GM18499 (cell line): ENCODE measurements around the gene EPHB6.

Experiments
- ATAC-seq: cut with Tn5 transposase; IDR thresholded peaks from one replicate; pipeline ENCODE4 v1.9.1; 2021; ENCODE audit warnings: moderate number of reproducible peaks; ENCODE audit not compliant: insufficient read depth, unreplicated experiment

Gene EPHB6

GRCh38 chr7:142863891-142864685 lies 9.2 kb downstream of the EPHB6 start:
- ATAC-seq = no peak

- ATAC-seq = no peak
Measured at GRCh38 chr7:142864980-142865747, 10.3 kb downstream of the EPHB6 start.

- ATAC-seq = no peak
Measured at GRCh38 chr7:142865766-142866165, 10.9 kb downstream of the EPHB6 start.

DNA sequence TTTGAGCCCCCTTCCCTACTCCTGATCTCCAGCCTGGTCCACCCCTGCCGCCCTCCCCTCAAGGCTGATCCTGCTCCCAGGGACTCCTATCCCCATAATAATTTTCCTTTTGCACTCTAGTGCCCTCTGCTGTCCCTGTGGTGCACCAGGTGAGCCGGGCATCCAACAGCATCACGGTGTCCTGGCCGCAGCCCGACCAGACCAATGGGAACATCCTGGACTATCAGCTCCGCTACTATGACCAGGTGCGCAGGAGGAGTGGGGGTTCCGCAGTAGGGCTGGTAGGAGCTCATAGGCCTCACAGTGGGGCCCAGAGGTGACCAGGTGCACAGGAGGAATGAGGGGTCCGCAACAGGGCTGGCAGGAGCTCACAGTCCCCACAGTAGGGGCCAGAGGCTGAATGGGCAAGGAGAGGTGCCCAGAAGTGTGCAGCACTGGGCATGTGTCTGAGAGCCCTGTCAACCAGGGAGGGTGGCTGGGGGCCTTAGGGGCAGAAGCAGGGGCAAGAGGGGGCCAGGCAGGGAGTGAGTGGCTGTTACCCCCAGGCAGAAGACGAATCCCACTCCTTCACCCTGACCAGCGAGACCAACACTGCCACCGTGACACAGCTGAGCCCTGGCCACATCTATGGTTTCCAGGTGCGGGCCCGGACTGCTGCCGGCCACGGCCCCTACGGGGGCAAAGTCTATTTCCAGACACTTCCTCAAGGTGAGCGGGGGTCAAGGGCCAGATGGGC lies 11.7 kb downstream of the EPHB6 start:
- no peak for ATAC-seq

DNA sequence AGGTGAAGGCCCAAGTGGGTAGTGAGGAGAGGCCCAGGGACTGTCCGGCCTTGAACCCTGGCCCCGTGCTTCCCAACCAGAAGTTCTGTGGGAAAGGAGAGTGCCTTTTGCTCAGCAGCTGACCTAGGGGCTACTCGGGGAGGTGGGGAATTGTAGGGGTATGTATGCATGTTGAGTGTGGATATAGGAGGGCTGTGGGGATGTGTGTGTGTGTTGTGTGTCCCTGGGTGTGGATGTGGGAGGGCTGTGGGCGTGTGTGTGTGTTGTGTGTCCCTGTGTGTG lies 12.2 kb downstream of the EPHB6 start:
- no peak for ATAC-seq

DNA sequence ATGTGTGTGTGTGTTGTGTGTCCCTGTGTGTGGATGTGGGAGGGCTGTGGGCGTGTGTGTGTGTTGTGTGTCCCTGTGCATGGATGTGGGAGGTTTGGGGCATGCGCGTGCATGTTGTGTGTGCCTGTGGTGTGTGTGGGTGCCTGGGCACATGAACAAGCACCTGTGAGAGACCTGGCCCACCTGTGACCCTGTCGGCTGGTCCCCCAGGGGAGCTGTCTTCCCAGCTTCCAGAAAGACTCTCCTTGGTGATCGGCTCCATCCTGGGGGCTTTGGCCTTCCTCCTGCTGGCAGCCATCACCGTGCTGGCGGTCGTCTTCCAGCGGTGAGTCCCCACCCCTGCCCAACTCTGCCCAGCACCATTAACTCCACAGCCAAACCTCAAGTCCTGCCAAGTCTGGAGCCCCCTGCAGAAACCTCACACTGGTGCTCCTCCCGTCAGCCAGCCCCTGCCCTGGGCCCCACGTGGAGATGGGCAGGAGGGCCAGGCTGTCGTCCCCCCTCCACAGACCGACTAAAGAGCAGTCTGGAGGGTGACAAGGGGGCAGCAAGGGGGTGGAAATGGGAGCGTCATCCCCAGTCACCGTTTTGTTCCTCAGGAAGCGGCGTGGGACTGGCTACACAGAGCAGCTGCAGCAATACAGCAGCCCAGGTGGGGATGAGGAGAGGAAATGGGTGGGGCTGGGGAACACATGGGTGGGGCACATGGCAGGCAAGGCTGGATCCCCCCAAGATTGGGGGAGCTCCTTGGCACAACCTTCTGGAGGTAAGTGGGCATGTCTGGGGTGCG lies 12.7 kb downstream of the EPHB6 start:
- no peak for ATAC-seq

DNA sequence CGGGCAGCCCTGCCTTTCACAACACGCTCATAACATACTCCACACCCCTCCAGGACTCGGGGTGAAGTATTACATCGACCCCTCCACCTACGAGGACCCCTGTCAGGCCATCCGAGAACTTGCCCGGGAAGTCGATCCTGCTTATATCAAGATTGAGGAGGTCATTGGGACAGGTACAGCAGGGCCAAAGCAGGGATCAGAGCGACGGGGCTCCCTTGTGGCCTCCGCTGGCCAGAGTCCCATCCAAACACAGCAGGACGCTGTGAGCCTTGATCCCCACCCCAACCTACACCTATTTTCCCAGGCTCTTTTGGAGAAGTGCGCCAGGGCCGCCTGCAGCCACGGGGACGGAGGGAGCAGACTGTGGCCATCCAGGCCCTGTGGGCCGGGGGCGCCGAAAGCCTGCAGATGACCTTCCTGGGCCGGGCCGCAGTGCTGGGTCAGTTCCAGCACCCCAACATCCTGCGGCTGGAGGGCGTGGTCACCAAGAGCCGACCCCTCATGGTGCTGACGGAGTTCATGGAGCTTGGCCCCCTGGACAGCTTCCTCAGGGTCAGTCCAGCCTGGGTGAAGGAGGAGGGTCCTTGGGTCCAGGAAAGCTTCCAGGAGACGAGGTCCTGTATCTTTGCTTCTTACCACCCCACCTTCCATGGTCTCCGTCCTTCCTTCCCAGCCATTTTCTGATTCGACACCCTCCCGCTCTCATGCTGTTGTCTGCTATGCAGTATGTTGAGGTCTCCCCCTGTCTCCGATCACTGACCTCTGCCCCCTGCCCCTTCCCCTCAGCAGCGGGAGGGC lies 13.5 kb downstream of the EPHB6 start:
- no peak for ATAC-seq

DNA sequence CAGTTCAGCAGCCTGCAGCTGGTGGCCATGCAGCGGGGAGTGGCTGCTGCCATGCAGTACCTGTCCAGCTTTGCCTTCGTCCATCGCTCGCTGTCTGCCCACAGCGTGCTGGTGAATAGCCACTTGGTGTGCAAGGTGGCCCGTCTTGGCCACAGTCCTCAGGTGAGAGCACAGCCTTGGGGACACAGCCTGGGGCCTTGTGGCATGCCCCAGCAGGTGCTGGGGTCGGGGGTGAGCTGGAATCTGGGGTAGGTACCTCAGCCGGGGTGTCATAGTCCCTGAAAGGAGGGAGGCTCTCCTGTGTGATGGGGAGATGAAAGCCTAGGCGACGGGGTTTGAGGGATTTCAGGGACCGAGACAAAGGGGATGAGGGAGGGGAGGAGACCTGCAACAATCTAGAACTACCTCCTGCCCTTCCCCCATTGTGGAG lies 14.1 kb downstream of the EPHB6 start:
- no peak for ATAC-seq

DNA sequence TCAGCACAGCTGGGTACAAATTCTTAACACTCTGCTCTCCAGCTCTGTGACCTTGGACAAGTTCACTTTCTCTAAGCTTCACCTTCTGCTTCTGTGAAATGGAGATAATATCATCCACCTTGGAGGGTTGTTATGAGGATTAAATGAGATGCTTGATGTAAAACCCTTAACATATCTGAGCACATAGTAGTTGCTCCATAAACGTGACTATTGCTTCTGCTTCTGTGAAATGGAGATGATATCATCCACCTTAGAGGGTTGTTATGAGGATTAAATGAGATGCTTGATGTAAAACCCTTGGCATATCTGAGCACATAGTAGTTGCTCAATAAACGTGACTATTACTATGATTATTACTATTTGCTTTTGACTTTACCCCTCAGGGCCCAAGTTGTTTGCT lies 14.6 kb downstream of the EPHB6 start:
- ATAC-seq = no peak

DNA sequence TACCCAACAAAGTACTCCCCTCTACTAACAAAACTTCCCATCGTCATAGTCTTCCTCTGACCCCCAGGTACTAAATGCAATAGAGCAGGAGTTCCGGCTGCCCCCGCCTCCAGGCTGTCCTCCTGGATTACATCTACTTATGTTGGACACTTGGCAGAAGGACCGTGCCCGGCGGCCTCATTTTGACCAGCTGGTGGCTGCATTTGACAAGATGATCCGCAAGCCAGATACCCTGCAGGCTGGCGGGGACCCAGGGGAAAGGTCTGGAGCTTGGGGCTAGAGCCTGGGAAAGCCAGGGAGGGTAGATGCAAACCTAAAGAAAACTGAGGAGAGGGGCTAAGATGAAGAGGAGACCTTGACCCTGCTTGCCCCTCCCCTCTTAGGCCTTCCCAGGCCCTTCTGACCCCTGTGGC lies 15.3 kb downstream of the EPHB6 start:
- no peak for ATAC-seq

DNA sequence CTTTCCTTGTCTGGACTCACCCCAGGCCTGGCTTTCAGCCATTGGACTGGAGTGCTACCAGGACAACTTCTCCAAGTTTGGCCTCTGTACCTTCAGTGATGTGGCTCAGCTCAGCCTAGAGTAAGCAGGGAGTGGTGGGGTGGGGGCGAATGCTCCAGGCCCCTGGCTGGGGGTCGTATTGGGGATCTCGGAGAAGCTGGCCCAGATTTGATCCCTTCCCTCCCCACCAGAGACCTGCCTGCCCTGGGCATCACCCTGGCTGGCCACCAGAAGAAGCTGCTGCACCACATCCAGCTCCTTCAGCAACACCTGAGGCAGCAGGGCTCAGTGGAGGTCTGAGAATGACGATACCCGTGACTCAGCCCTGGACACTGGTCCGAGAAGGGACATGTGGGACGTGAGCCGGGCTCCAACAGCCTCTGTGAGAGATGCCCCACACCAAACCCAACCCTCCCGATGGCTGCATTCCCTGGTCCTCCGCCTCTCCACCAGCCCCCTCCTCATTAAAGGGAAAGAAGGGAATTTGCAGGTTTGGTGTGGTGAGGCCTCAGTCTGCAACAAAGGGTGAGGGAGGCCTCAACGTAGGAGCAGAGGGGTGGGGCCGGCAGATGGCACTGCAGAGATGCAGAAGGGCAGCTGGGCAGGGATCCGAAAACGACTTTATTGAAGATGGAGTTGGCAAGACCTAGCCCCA lies 15.8 kb downstream of the EPHB6 start:
- ATAC-seq = no peak

DNA sequence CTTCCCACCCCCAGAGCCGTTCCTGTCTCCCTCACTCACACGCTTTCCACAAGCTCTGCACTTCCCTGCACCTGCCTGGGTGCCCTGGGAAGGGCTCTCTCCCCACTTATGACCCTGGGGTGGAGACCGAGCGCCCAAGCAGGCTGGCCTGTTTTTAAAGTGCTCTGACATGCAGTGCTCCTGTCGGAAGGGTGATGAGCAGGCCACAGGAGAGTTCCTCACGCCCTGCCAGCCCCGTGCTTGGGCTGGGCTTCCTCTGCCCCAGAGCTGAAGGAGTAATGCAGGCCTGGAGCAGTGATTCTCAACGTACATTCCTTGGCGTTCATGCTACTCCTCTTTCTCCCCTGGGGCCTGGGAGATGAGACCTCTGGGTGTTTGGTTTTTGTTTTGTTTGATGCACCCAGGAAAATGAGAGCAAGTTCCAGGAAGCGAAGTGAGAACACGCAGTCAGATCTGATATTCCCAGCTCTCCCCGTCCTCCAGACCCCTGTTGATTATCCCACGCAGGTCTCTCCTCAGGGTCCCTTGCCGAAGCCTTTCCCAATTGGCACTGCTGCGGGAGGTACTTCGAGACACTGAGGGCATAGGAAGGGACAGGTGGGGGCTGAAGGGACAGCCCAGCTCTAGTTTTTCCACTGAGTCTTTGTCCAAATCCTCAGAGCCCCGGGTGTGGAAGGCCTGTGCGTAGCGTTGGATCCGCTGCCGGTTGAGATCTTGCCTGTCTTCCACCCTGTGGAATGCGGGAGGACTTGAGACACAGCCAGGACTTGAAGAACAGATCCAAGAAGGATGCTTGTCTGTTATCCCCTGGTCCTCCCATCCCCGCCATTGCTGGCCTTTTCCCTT lies 16.6 kb downstream of the EPHB6 start:
- ATAC-seq = no peak

- no peak for ATAC-seq
Measured at GRCh38 chr7:142872106-142872675, 17.3 kb downstream of the EPHB6 start.

- ATAC-seq = no peak
Measured at GRCh38 chr7:142873281-142873784, 18.5 kb downstream of the EPHB6 start.

GRCh38 chr7:142873871-142874270 lies 19.0 kb downstream of the EPHB6 start:
- no peak for ATAC-seq

DNA sequence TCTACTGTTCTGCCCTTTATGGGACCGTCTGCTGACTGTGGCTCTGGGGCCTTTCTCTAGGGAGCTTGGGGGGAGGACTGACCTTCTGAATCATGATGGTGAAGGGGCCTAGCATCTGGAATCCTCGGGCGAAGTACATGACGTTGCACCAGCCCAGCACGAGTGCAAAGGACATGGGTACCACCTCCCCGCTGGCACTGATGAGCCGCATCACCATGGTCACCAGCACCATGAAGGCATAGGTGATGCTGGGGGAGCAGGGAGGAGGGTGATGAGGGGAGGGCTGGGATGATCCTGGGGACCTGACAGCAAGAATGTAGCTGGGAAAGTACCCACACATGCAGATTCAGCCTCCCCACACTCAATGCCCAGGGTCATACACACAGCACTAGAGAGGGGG lies 19.5 kb downstream of the EPHB6 start:
- ATAC-seq = no peak

- ATAC-seq = no peak
Measured at GRCh38 chr7:142874837-142875236, 20.0 kb downstream of the EPHB6 start.

- no peak for ATAC-seq
Measured at GRCh38 chr7:142875456-142875855, 20.6 kb downstream of the EPHB6 start.
